ENCODE results near the gene AGAP1.

DNA sequence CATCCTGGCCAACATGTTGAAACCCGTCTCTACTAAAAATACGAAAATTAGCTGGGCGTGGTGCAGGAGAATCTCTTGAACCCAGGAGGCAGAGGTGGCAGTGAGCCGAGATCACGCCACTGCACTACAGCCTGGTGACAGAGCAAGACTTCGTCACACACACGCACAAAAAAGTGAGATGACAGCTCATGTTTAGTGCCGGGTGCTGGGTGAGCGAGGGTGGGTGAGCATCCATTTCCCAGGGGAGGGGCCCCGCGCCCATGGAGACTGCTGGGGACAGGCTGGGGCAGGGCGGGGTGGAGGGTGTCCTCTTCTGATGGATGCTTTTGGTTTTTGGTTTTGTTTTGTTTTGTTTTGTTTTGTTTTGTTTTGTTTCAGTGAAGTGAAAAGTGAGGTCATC is 467.9 kb downstream of the AGAP1 start:
- TF ChIP-seq CTCF (IDR thresholded peaks at IDR 0.05) (no peak), EZH2 (IDR thresholded peaks at IDR 0.05) (no peak)

All from neural progenitor cell (in vitro differentiated cells).